Measurements from ENCODE around the gene CSHL1. TPM values are rescaled to one million over a fixed set of nuclear protein-coding genes. Genes with fewer than 3 reads are reported as not detected.
"Not testable (repeated sequence)": the region's sequence is repeated elsewhere in the genome, so short reads cannot be mapped to it uniquely, and the experiment has no call there.

The CSHL1 gene
- total RNA-seq, 4 donors from 2014 or later = not detected

DNA sequence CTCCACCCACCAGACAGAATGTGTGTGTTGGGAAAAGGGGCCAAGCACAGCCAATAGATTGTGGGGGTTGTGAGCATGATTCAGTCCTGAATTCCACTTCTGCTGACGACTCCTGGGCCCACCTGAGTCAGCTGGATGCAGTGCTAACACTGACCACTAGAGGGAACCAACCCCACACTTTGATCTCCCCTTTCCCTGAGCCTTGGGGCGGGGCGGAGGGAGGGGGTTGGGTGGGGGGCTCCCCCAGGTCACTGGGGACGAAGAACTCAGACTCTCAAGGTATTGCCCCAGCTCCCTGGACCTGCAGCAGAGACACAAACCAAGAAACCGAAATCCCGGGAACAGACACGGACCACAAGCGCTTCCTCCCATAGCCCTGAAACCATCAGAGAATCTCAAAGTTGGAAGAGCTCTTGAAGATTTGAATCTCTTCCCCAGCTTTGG lies 621 bp upstream of the CSHL1 start:
- TF ChIP-seq, protein P1, sequence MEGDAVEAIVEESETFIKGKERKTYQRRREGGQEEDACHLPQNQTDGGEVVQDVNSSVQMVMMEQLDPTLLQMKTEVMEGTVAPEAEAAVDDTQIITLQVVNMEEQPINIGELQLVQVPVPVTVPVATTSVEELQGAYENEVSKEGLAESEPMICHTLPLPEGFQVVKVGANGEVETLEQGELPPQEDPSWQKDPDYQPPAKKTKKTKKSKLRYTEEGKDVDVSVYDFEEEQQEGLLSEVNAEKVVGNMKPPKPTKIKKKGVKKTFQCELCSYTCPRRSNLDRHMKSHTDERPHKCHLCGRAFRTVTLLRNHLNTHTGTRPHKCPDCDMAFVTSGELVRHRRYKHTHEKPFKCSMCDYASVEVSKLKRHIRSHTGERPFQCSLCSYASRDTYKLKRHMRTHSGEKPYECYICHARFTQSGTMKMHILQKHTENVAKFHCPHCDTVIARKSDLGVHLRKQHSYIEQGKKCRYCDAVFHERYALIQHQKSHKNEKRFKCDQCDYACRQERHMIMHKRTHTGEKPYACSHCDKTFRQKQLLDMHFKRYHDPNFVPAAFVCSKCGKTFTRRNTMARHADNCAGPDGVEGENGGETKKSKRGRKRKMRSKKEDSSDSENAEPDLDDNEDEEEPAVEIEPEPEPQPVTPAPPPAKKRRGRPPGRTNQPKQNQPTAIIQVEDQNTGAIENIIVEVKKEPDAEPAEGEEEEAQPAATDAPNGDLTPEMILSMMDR (IDR thresholded peaks at IDR 0.05; ENCODE audit: low read depth) = no peak

DNA sequence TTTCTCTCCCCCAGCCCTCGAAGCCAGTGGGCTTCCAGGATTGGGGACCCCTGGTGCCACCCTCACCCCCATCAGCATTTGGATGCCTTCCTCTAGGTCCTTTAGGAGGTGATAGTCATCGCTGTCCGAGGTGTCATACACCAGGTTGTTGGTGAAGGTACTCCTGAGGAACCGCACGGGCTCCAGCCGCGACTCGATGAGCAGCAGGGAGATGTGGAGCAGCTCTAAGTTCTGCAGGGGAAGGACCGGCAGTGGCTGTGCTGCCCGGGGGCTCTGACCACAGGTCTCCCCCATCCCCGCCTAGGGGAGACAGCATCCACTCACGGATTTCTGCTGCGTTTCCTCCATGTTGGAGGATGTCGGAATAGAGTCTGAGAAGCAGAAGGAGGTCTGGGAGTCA lies 962 bp downstream of the CSHL1 start:
- TF ChIP-seq, protein P1 (IDR thresholded peaks at IDR 0.05; ENCODE audit: low read depth) = no peak

DNA sequence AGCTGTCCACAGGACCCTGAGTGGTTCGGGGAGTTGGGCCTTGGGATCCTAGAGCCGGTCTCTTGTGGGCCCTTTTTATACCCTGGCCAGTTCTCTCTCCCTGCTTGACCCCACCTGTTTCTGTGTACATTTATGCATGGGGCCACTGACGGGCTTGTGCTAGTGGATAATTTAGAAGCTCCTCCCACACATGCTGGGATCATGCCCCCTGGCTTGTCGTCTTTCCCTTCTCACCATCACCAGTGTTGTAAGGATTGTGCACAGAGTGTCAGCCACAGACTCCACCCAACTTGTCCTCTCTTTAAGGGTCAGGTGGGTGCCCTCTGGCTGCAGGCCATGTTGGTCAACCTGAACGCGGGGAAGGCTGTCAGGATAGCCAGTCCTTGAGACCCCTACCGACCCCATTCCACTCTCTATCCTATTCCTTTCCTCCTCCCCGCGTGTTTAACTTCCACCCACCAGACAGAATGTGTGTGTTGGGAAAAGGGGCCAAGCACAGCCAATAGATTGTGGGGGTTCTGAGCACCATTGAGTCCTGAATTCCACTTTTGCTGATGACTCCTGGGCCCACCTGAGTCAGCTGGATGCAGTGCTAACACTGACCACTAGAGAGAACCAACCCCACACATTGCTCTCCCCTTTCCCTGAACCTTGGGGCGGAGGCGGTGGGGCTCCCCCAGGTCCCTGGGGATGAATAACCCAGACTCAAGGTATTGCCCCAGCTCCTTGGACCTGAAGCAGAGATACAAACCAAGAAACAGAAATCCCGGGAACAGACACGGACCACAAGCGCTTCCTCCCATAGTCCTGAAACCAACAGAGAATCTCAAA lies 14.3 kb downstream of the CSHL1 start, which contains the start of gene CSH1:
Gene CSH1, minus strand, starts transcription at position 51 of the 831 bp plus-strand sequence. CDS start 63 bp downstream, outside the sequence.
- TF ChIP-seq, protein P1 (IDR thresholded peaks at IDR 0.05; ENCODE audit: low read depth) = not testable (repeated sequence)

DNA sequence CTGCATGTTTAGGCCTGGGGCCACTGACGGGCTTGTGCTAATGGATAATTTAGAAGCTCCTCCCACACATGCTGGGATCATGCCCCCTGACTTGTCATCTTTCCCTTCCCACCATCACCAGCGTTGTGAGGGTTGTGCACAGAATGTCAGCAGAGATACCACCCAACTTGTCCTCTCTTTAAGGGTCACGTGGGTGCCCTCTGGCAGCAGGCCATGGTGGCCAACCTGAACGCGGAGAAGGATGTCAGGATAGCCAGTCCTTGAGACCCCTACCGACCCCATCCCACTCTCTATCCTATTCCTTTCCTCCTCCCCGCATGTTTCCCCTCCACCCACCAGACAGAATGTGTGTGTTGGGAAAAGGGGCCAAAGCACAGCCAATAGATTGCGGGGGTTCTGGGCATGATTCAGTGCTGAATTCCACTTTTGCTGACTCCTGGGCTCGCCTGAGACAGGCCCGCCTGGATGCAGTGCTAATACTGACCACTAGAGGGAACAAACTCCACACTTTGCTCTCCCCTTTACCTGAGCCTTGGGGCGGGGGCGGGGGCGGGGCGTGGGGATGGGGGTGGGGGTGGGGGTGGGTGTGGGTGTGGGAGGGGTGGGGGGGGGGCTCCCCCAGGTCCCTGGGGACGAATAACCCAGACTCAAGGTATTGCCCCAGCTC lies 29.0 kb downstream of the CSHL1 start, which contains the start of gene GH2:
Gene GH2, minus strand, starts transcription at position 10 of the 667 bp plus-strand sequence. CDS start 143 bp downstream, outside the sequence.
- TF ChIP-seq, protein P1 (IDR thresholded peaks at IDR 0.05; ENCODE audit: low read depth) = no peak

DNA sequence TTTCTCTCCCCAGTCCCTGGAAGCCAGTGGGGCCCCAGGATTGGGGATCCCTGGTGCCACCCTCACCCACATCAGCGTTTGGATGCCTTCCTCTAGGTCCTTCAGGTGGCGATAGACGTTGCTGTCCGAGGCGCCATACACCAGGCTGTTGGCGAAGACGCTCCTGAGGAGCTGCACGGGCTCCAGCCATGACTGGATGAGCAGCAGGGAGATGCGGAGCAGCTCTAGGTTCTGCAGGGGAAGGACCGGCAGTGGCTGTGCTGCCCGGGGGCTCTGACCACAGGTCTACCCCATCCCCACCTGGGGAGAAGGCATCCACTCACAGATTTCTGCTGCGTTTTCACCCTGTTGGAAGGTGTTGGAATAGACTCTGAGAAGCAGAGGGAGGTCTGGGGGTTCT lies 30.4 kb downstream of the CSHL1 start:
- TF ChIP-seq, protein P1 (IDR thresholded peaks at IDR 0.05; ENCODE audit: low read depth) = no peak

DNA sequence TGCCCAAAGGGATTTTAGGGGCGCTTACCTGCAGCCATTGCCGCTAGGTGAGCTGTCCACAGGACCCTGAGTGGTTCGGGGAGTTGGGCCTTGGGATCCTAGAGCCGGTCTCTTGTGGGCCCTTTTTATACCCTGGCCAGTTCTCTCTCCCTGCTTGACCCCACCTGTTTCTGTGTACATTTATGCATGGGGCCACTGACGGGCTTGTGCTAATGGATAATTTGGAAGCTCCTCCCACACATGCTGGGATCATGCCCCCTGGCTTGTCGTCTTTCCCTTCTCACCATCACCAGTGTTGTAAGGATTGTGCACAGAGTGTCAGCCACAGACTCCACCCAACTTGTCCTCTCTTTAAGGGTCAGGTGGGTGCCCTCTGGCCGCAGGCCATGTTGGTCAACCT lies 37.5 kb downstream of the CSHL1 start, which contains the start of gene CSH2:
Gene CSH2, minus strand, starts transcription at position 101 of the 400 bp plus-strand sequence. Its CDS starts 63 bp downstream, at position 38.
- TF ChIP-seq, protein P1 (IDR thresholded peaks at IDR 0.05; ENCODE audit: low read depth) = not testable (repeated sequence)

Small RNA genes within 50 kb of the gene (small RNA-seq; reads per million reads assigned to genes)
- gene AC040958.1 (not detected), gene AC127029.1 (not detected), gene GH1 (not detected)

Other genes with a start within 250 kb of the CSHL1 start
- 10 to 100 TPM in 1 of 4 donors, 1 to 10 TPM in 3; 1.3 to 17.8 (median 6.0) TPM for gene LIMD2, start 211.1 kb downstream of the CSHL1 start, total RNA-seq
- 10 to 100 TPM; 22.9 to 36.0 (median 31.8) TPM for gene STRADA, start 169.5 kb downstream of the CSHL1 start, total RNA-seq
- 10 to 100 TPM; 45.6 to 60.0 (median 51.3) TPM for gene CCDC47, start 137.7 kb downstream of the CSHL1 start, total RNA-seq
- 100 to 1,000 TPM; 121 to 179 (median 144) TPM for gene DDX42, start 137.1 kb downstream of the CSHL1 start, total RNA-seq
- gene PSMC5, start 83.8 kb downstream of the CSHL1 start, total RNA-seq = 100 to 1,000 TPM in 1 of 4 donors, 10 to 100 TPM in 3; 66.0 to 127 (median 83.2) TPM
- gene FTSJ3, start 83.6 kb downstream of the CSHL1 start, total RNA-seq = 10 to 100 TPM; 33.1 to 45.6 (median 38.8) TPM
- gene SMARCD2, start 68.6 kb downstream of the CSHL1 start, total RNA-seq = 100 to 1,000 TPM; 101 to 246 (median 141) TPM
- not detected for gene CSH2, start 37.6 kb downstream of the CSHL1 start, total RNA-seq
- gene GH2, start 29.3 kb downstream of the CSHL1 start, total RNA-seq = not detected
- gene CSH1, start 14.7 kb downstream of the CSHL1 start, total RNA-seq = not detected
- gene GH1, start 7.6 kb upstream of the CSHL1 start, total RNA-seq = not detected
- gene CD79B, start 21.1 kb upstream of the CSHL1 start, total RNA-seq = 1 to 10 TPM; 3.1 to 4.6 (median 3.8) TPM
- gene SCN4A, start 61.7 kb upstream of the CSHL1 start, total RNA-seq = 10 to 100 TPM in 2 of 4 donors, 1 to 10 TPM in 2; 6.2 to 43.3 (median 18.1) TPM
- under 1 TPM in 3 of 4 donors, not detected in 1; 0.17 to 0.82 (median 0.57) TPM for gene PRR29, start 87.1 kb upstream of the CSHL1 start, total RNA-seq
- gene ICAM2, start 109.4 kb upstream of the CSHL1 start, total RNA-seq = 10 to 100 TPM; 45.6 to 92.1 (median 69.8) TPM
- 10 to 100 TPM in 3 of 4 donors, 1 to 10 TPM in 1; 9.6 to 13.1 (median 11.7) TPM for gene ERN1, start 218.9 kb upstream of the CSHL1 start, total RNA-seq

All from subcutaneous adipose tissue (tissue), 4 donors.